Measurements from ENCODE around the gene CFB. TPM values are rescaled to one million over a fixed set of nuclear protein-coding genes. Genes with fewer than 3 reads are reported as not detected.

The CFB gene
- total RNA-seq, 1 donor from 2014 or later: 1.4 TPM

DNA sequence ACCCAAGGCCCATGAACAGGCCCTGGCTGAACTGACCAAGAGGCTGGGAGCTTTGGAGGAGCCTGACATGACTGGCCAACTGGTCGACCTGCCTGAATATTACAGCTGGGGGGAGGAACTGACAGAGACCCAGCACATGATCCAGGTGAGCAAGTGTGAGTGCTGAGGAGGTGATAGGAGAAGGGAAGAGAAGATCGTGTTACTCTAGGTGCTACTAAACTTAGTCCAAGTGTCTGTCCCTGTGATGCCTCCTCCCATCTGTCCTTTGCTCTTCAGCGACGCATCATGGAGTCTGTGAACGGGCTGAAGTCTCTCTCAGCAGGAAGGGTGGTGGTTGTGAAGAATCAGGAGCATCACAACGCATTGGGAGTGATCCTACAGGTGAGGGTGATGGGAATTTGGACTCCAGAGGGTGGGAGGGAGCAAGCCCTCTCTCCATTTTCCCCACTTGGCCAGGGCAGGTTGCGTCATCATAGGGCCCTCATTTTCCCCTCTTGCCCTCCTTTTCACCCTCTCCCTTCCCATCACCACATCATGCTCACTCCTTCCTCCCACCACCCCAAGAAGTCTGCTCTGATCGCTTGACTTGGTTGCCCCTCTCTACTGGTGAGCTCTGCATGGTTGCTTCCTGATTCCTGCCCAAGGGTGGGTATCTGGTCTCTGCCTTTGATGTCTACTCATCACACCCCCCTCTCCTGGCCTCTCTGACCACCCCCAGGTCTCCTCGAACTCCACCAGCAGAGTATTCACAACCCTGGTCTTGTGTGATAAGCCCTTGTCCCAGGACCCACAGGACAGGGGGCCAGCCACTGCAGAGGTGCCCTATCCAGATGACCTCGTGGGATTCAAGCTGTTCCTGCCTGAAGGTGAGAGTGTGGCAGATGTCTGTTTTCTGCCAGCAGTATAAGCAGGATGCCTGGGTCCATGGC is 21.4 kb downstream of the CFB start:
- no peaks in the 10 kb centered on the region for H3K9me3 ChIP-seq (ENCODE audit: insufficient read depth, low read depth, low read length)
- DNase-seq (ENCODE audit: low read depth) (no peak), FAIRE-seq (no peak)
- H3K36me3 ChIP-seq (ENCODE audit: insufficient read depth, low read length): peaks cover 20% of the 10 kb centered on the region
- no peak overlapping the region for H3K9ac ChIP-seq (ENCODE audit: low read length)
- H3K4me3 ChIP-seq (ENCODE audit: insufficient read depth, low read depth, low read length): no peak overlapping the region
- peaks cover 23% of the 10 kb centered on the region for H3K79me2 ChIP-seq (ENCODE audit: insufficient read depth, low read length)
- H3K27ac ChIP-seq (ENCODE audit: low read depth, low read length): no peak overlapping the region
- H3K9me3 Mint-ChIP-seq (ENCODE audit: unreplicated experiment): no peaks in the 10 kb centered on the region
- H3K27ac Mint-ChIP-seq (ENCODE audit: unreplicated experiment): no peak overlapping the region
- TF ChIP-seq EZH2 (IDR thresholded peaks at IDR 0.05; ENCODE audit: insufficient read depth, low read length): no peak
- TF ChIP-seq, protein P1, sequence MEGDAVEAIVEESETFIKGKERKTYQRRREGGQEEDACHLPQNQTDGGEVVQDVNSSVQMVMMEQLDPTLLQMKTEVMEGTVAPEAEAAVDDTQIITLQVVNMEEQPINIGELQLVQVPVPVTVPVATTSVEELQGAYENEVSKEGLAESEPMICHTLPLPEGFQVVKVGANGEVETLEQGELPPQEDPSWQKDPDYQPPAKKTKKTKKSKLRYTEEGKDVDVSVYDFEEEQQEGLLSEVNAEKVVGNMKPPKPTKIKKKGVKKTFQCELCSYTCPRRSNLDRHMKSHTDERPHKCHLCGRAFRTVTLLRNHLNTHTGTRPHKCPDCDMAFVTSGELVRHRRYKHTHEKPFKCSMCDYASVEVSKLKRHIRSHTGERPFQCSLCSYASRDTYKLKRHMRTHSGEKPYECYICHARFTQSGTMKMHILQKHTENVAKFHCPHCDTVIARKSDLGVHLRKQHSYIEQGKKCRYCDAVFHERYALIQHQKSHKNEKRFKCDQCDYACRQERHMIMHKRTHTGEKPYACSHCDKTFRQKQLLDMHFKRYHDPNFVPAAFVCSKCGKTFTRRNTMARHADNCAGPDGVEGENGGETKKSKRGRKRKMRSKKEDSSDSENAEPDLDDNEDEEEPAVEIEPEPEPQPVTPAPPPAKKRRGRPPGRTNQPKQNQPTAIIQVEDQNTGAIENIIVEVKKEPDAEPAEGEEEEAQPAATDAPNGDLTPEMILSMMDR (IDR thresholded peaks at IDR 0.05; ENCODE audit: insufficient read depth, low read depth, low read length): no peak
- H3K4me2 ChIP-seq (ENCODE audit: low read length): no peak overlapping the region
- H3K27me3 Mint-ChIP-seq (ENCODE audit: low read depth, unreplicated experiment): no peaks in the 10 kb centered on the region
- peaks cover 11% of the 10 kb centered on the region for H3K4me1 Mint-ChIP-seq (ENCODE audit: low read depth, unreplicated experiment)
- no peaks in the 10 kb centered on the region for H3K27me3 ChIP-seq (ENCODE audit: insufficient read depth, low read length)
- peaks cover 27% of the 10 kb centered on the region for H3K4me1 ChIP-seq (ENCODE audit: insufficient read depth, low read length)
- H3K4me3 Mint-ChIP-seq (ENCODE audit: unreplicated experiment): no peak overlapping the region
- H2AFZ ChIP-seq (ENCODE audit: low read depth, low read length): no peak overlapping the region
- H4K20me1 ChIP-seq (ENCODE audit: insufficient read depth, low read length): peaks cover 15% of the 10 kb centered on the region
- H3K36me3 Mint-ChIP-seq (ENCODE audit: low read depth, unreplicated experiment): peaks cover 26% of the 10 kb centered on the region

DNA sequence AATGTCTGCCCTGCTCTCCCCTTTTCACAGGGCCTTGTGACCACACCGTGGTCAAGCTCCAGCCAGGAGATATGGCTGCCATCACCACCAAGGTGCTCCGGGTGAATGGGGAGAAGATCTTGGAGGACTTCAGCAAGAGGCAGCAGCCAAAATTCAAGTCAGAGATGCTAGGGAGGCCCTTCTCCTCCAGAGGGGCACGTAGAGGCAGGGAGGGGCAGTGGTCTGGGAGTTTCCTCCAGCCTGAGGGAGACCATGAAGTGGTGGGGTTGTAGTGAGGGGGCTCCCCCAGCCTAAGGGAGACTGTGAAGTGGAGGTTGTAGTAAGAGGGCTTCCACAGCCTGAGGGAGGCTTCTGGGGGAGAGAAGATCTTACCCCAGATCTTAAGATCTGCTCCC is 22.0 kb downstream of the CFB start:
- Mint-ChIP-seq H3K36me3 (ENCODE audit: low read depth, unreplicated experiment) (peaks cover 21% of the 10 kb centered on the region), H3K27me3 (ENCODE audit: low read depth, unreplicated experiment) (no peaks in the 10 kb centered on the region), H3K4me3 (ENCODE audit: unreplicated experiment) (no peak overlapping the region), H3K9me3 (ENCODE audit: unreplicated experiment) (no peaks in the 10 kb centered on the region), H3K27ac (ENCODE audit: unreplicated experiment) (no peak overlapping the region), H3K4me1 (ENCODE audit: low read depth, unreplicated experiment) (peaks cover 15% of the 10 kb centered on the region)
- H3K4me3 ChIP-seq (ENCODE audit: insufficient read depth, low read depth, low read length): no peak overlapping the region
- no peak overlapping the region for H3K27ac ChIP-seq (ENCODE audit: low read depth, low read length)
- no peaks in the 10 kb centered on the region for H3K9me3 ChIP-seq (ENCODE audit: insufficient read depth, low read depth, low read length)
- no peaks in the 10 kb centered on the region for H3K27me3 ChIP-seq (ENCODE audit: insufficient read depth, low read length)
- H3K4me2 ChIP-seq (ENCODE audit: low read length): no peak overlapping the region
- H2AFZ ChIP-seq (ENCODE audit: low read depth, low read length): no peak overlapping the region
- TF ChIP-seq, protein P1 (IDR thresholded peaks at IDR 0.05; ENCODE audit: insufficient read depth, low read depth, low read length): no peak
- TF ChIP-seq EZH2 (IDR thresholded peaks at IDR 0.05; ENCODE audit: insufficient read depth, low read length): no peak
- peaks cover 15% of the 10 kb centered on the region for H4K20me1 ChIP-seq (ENCODE audit: insufficient read depth, low read length)
- peaks cover 20% of the 10 kb centered on the region for H3K36me3 ChIP-seq (ENCODE audit: insufficient read depth, low read length)
- DNase-seq (ENCODE audit: low read depth) (no peak), FAIRE-seq (no peak)
- H3K79me2 ChIP-seq (ENCODE audit: insufficient read depth, low read length): peaks cover 28% of the 10 kb centered on the region
- H3K4me1 ChIP-seq (ENCODE audit: insufficient read depth, low read length): peaks cover 30% of the 10 kb centered on the region
- no peak overlapping the region for H3K9ac ChIP-seq (ENCODE audit: low read length)

DNA sequence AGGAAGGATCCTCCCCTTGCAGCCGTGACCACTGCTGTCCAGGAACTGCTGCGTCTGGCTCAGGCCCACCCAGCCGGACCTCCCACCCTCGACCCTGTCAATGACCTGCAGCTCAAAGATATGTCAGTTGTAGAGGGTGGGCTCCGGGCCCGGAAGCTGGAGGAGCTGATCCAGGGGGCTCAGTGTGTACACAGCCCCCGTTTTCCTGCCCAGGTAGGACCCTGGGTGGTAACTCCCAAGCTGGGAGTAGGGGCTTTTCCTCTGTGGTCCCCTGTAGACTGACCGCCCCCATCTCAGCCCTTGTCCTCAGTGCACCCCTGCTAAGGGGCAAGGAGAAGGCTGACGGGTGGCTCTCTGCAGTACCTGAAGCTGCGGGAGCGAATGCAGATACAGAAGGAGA is 22.4 kb downstream of the CFB start:
- Mint-ChIP-seq H3K27me3 (ENCODE audit: low read depth, unreplicated experiment) (no peaks in the 10 kb centered on the region), H3K27ac (ENCODE audit: unreplicated experiment) (no peak overlapping the region), H3K36me3 (ENCODE audit: low read depth, unreplicated experiment) (peaks cover 18% of the 10 kb centered on the region), H3K4me3 (ENCODE audit: unreplicated experiment) (no peak overlapping the region), H3K4me1 (ENCODE audit: low read depth, unreplicated experiment) (peaks cover 19% of the 10 kb centered on the region), H3K9me3 (ENCODE audit: unreplicated experiment) (no peaks in the 10 kb centered on the region)
- Histone ChIP-seq H3K36me3 (ENCODE audit: insufficient read depth, low read length) (peaks cover 20% of the 10 kb centered on the region), H3K9ac (ENCODE audit: low read length) (no peak overlapping the region), H2AFZ (ENCODE audit: low read depth, low read length) (no peak overlapping the region), H3K27ac (ENCODE audit: low read depth, low read length) (no peak overlapping the region), H3K9me3 (ENCODE audit: insufficient read depth, low read depth, low read length) (no peaks in the 10 kb centered on the region), H3K79me2 (ENCODE audit: insufficient read depth, low read length) (peaks cover 32% of the 10 kb centered on the region), H3K4me2 (ENCODE audit: low read length) (no peak overlapping the region), H3K4me1 (ENCODE audit: insufficient read depth, low read length) (peaks cover 34% of the 10 kb centered on the region), H3K4me3 (ENCODE audit: insufficient read depth, low read depth, low read length) (no peak overlapping the region), H3K27me3 (ENCODE audit: insufficient read depth, low read length) (no peaks in the 10 kb centered on the region), H4K20me1 (ENCODE audit: insufficient read depth, low read length) (peaks cover 15% of the 10 kb centered on the region)
- FAIRE-seq (no peak), DNase-seq (ENCODE audit: low read depth) (no peak)
- no peak for TF ChIP-seq EZH2 (IDR thresholded peaks at IDR 0.05; ENCODE audit: insufficient read depth, low read length)
- TF ChIP-seq, protein P1 (IDR thresholded peaks at IDR 0.05; ENCODE audit: insufficient read depth, low read depth, low read length): no peak
